CD4-positive, CD25-positive, alpha-beta regulatory T cell (primary cell): Measurements from ENCODE around the gene CTTNBP2NL. TPM values are rescaled to one million over a fixed set of nuclear protein-coding genes. Genes with fewer than 3 reads are reported as not detected.
A peak's percentile ranks its signal among the peaks of the same experiment; 100 is the strongest.
"Not testable (repeated sequence)": the region's sequence is repeated elsewhere in the genome, so short reads cannot be mapped to it uniquely, and the experiment has no call there.

ENCODE experiments used
- ATAC-seq, 2 donors: fragments of 150-1000 bp; cut with Tn5 transposase; one replicate each; pipeline ENCODE4 v1.10.0; 2021; ENCODE audit warnings: low read depth in 2 of 2, moderate number of reproducible peaks in 2 of 2, moderate library complexity in 1 of 2
- DNase-seq, 3 donors: peaks; one replicate each; pipeline versions ENCODE4 v3.0.0 to v3.0.0-alpha.2; 2012 to 2022; ENCODE audit warnings: mixed read lengths in 1 of 3
- H3K27ac ChIP-seq: one replicate; pipeline ENCODE4 v1.7.0; 2013; ENCODE audit warnings: mild to moderate bottlenecking, low read length; ENCODE audit not compliant: insufficient read depth, poor library complexity, severe bottlenecking
- H3K27me3 ChIP-seq: one replicate; pipeline ENCODE4 v1.7.0; 2013; ENCODE audit warnings: low read length; ENCODE audit not compliant: control insufficient read depth, insufficient read depth
- H3K36me3 ChIP-seq: one replicate; pipeline ENCODE4 v1.7.0; 2013; ENCODE audit warnings: mild to moderate bottlenecking, low read length, moderate library complexity; ENCODE audit not compliant: control insufficient read depth, insufficient read depth
- H3K4me1 ChIP-seq: 2 replicates; pipeline ENCODE4 v1.7.0; 2013; ENCODE audit warnings: mild to moderate bottlenecking, low read length; ENCODE audit not compliant: insufficient read depth, control insufficient read depth, poor library complexity, severe bottlenecking
- H3K4me3 ChIP-seq: one replicate; pipeline ENCODE4 v1.7.0; 2013; ENCODE audit warnings: low read depth, mild to moderate bottlenecking, low read length, moderate library complexity
- H3K9me3 ChIP-seq, 2 experiments: 1 replicate in 1 of 2; 2 replicates in 1 of 2; pipeline ENCODE4 v1.7.0; 2013; ENCODE audit warnings: low read length in 2 of 2, mild to moderate bottlenecking in 1 of 2, moderate library complexity in 1 of 2; ENCODE audit not compliant: control insufficient read depth in 2 of 2
- H3K27ac Mint-ChIP-seq, 3 donors: one replicate each; pipeline ENCODE4 v1.8.0; 2020 to 2022; ENCODE audit warnings: mild to moderate bottlenecking in 3 of 3, mixed read lengths in 3 of 3, moderate library complexity in 2 of 3
- H3K27me3 Mint-ChIP-seq: one replicate; pipeline ENCODE4 v1.8.0; 2022; ENCODE audit warnings: mild to moderate bottlenecking, mixed read lengths
- H3K36me3 Mint-ChIP-seq: one replicate; pipeline ENCODE4 v1.8.0; 2020; ENCODE audit warnings: mixed read lengths
- H3K4me1 Mint-ChIP-seq, 4 donors: one replicate each; pipeline ENCODE4 v1.8.0; 2020 to 2022; ENCODE audit warnings: mixed read lengths in 4 of 4, mild to moderate bottlenecking in 1 of 4
- H3K4me3 Mint-ChIP-seq, 4 donors: one replicate each; pipeline ENCODE4 v1.8.0; 2020 to 2022; ENCODE audit warnings: mild to moderate bottlenecking in 4 of 4, mixed read lengths in 4 of 4, moderate library complexity in 3 of 4
- H3K9me3 Mint-ChIP-seq, 7 donors: one replicate each; pipeline ENCODE4 v1.8.0; 2020 to 2022; ENCODE audit warnings: mixed read lengths in 7 of 7, mild to moderate bottlenecking in 3 of 7, moderate library complexity in 2 of 7
- polyA plus RNA-seq, 4 donors: library from polyadenylated mRNA; unstranded; fragments of 300-500 nt; fragmentation: Illumina TruSeq; gene quantifications; one replicate each; pipeline ENCODE4 v1.2.3, GENCODE V29; 2021
- total RNA-seq: library from RNA; stranded (reverse); gene quantifications from one replicate; pipeline ENCODE4 v1.2.3, GENCODE V29; 2022

The CTTNBP2NL gene
- total and polyA plus RNA-seq, 5 donors from 2014 or later, result 0.72 to 7.4 (median 1.1) TPM

DNA sequence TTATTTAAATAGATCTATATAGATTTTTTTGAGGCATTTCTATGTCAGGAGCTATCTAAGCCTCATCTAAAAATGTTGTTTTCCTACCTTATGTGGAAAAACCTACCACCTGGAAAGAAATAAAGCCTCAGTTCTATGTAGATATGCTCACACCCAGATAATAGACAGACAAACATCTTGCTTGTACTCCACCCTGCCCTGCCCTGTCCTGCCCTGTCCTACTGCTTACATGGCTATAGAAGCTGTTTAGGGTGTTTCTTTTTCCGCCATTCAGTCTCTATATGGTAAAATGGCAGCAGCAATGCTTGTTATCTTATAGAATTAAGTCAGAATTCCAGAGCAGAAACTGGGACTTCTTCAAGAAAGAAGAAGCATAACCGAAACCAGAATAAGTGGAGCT, 13.4 kb downstream of the CTTNBP2NL start:
- Histone ChIP-seq H3K4me3 (no peak overlapping the region), H3K27ac (no peak overlapping the region), H3K9me3 (no peaks in the 10 kb centered on the region), H3K4me1 (no peaks in the 10 kb centered on the region), H3K27me3 (no peaks in the 10 kb centered on the region), H3K36me3 (no peaks in the 10 kb centered on the region)
- DNase-seq, result no peak
- H3K36me3 Mint-ChIP-seq, result no peaks in the 10 kb centered on the region
- H3K4me1 Mint-ChIP-seq, result peaks cover 0 to 5% (median 1%) of the 10 kb centered on the region in 4 donors
- H3K27me3 Mint-ChIP-seq, result no peaks in the 10 kb centered on the region
- no peak overlapping the region for H3K27ac Mint-ChIP-seq
- ATAC-seq, result no peak
- no peak overlapping the region for H3K4me3 Mint-ChIP-seq
- peaks cover 0 to 1% (median 0%) of the 10 kb centered on the region in 7 donors for H3K9me3 Mint-ChIP-seq

DNA sequence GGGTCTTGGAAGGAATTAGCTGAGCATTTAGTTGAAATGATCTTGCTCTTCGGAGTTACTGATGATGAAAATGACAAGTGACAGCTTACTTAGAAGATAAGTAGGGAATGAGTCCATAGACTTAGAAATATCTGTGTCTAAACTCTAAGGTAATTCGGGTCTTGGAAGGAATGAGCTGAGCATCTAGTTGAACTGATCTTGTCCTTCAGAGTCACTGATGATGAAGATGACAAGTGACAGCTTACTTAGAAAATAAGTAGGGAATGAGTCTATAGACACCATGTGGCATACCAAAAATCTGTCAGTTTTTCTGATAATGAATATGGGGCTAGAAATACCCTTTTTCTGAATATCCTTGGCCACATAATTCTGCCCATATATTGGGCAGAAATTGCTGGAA, 14.7 kb downstream of the CTTNBP2NL start:
- H3K27me3 Mint-ChIP-seq, result no peaks in the 10 kb centered on the region
- peaks cover 0 to 5% (median 1%) of the 10 kb centered on the region in 4 donors for H3K4me1 Mint-ChIP-seq
- H3K4me3 Mint-ChIP-seq, result no peak overlapping the region
- peak overlapping the region in 1 of 3 donors; percentile 19 for H3K27ac Mint-ChIP-seq
- H3K9me3 Mint-ChIP-seq, result peaks cover 0 to 1% (median 0%) of the 10 kb centered on the region in 7 donors
- H3K4me3 ChIP-seq, result no peak overlapping the region
- no peak for DNase-seq
- no peaks in the 10 kb centered on the region for H3K4me1 ChIP-seq
- no peaks in the 10 kb centered on the region for H3K27me3 ChIP-seq
- no peaks in the 10 kb centered on the region for H3K36me3 ChIP-seq
- no peaks in the 10 kb centered on the region for H3K9me3 ChIP-seq
- no peaks in the 10 kb centered on the region for H3K36me3 Mint-ChIP-seq
- no peak for ATAC-seq
- no peak overlapping the region for H3K27ac ChIP-seq

DNA sequence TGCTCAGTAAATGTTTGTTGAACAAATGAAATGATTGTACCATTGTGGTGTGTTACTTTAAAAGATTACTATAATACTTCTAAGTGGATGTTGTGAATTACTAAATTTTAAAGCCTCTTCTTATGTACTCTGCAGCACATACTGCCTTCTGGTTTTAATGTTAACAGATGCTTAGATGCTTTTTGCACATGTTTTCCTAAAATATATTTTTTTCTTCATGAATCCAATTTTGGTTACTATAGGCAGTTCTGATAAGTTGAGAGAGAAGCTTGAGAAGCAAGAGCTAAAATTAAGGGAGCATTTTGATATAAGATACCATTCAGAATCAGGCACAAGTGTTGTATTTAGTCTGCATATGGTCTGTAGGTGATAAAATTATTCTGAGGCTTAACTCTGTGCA, 21.3 kb downstream of the CTTNBP2NL start:
- ATAC-seq, result no peak
- no peak overlapping the region for H3K27ac Mint-ChIP-seq
- H3K4me3 Mint-ChIP-seq, result no peak overlapping the region
- no peaks in the 10 kb centered on the region for H3K36me3 Mint-ChIP-seq
- no peak overlapping the region for H3K4me3 ChIP-seq
- no peaks in the 10 kb centered on the region for H3K27me3 ChIP-seq
- no peak overlapping the region for H3K27ac ChIP-seq
- H3K9me3 ChIP-seq, result no peaks in the 10 kb centered on the region
- DNase-seq, result no peak
- no peaks in the 10 kb centered on the region for H3K27me3 Mint-ChIP-seq
- no peaks in the 10 kb centered on the region for H3K36me3 ChIP-seq
- H3K4me1 ChIP-seq, result no peaks in the 10 kb centered on the region
- no peaks in the 10 kb centered on the region for H3K9me3 Mint-ChIP-seq
- H3K4me1 Mint-ChIP-seq, result peaks cover 0 to 5% (median 1%) of the 10 kb centered on the region in 4 donors

DNA sequence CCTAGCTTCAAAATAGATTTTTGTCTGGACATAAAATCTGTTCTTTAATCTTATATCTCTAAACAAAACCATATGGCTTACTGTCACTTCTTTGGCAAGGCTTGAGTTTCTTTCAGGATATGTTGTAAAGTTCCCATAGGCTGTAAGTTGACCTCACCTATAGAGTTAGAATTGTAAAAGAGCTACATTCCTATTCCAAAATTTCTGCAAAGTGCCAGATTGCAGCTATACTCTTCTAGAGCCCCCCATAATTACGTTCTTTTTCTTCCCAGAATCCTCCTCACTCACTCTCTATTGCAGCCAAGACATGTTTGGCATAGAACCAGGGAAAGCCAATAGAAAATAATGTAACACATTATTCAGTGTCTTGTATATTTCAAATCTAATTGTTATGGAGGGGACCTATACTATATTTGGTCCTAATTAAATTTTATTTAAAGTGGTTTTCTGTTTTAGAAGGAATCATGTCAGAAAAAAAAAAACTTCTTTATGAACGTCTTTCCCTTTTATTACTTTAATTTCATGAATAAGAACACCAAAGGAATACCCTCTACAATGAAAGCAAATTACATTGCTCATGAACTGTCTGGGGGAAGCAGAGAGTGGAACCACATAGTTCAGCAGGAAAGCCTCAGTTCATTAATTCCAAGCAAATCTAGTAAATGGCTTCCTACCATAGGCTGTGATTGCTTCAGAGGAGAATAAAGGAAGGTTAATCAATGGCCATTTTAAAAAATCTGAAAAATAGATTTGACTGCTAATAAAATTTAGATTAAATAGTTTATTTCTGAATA, 22.3 kb downstream of the CTTNBP2NL start:
- Histone ChIP-seq H3K9me3 (no peaks in the 10 kb centered on the region), H3K27me3 (no peaks in the 10 kb centered on the region), H3K4me1 (no peaks in the 10 kb centered on the region), H3K36me3 (no peaks in the 10 kb centered on the region), H3K4me3 (no peak overlapping the region), H3K27ac (no peak overlapping the region)
- no peak overlapping the region for H3K4me3 Mint-ChIP-seq
- DNase-seq (no peak), ATAC-seq (no peak)
- peaks cover 0 to 3% (median under 1%) of the 10 kb centered on the region in 4 donors for H3K4me1 Mint-ChIP-seq
- no peaks in the 10 kb centered on the region for H3K36me3 Mint-ChIP-seq
- no peaks in the 10 kb centered on the region for H3K9me3 Mint-ChIP-seq
- H3K27ac Mint-ChIP-seq, result no peak overlapping the region
- no peaks in the 10 kb centered on the region for H3K27me3 Mint-ChIP-seq

DNA sequence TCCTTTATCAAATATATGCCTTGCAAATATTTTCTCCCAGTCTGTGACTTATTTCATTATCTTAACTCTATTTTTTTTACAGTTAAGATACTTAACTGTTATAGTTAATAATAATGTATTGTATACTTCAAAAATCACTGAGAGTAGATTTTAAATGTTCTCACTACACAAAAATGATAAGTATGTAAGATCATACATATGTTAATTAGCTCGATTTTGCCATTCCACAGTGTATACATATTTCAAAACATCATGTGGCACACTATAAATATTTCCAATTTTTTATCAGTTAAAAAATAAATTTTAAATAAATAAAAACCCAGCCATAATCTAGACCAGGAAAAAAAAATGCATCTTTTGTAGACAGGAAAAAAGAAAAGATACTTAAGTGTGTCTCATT, 27.2 kb downstream of the CTTNBP2NL start:
- H3K27me3 ChIP-seq, result no peaks in the 10 kb centered on the region
- no peaks in the 10 kb centered on the region for H3K4me1 ChIP-seq
- H3K9me3 ChIP-seq, result no peaks in the 10 kb centered on the region
- no peaks in the 10 kb centered on the region for H3K4me1 Mint-ChIP-seq
- no peak overlapping the region for H3K27ac ChIP-seq
- peaks cover 0 to 2% (median 0%) of the 10 kb centered on the region in 7 donors for H3K9me3 Mint-ChIP-seq
- no peak overlapping the region for H3K4me3 Mint-ChIP-seq
- H3K36me3 ChIP-seq, result no peaks in the 10 kb centered on the region
- no peak overlapping the region for H3K4me3 ChIP-seq
- no peak overlapping the region for H3K27ac Mint-ChIP-seq
- H3K27me3 Mint-ChIP-seq, result no peaks in the 10 kb centered on the region
- DNase-seq, result no peak
- no peak for ATAC-seq
- H3K36me3 Mint-ChIP-seq, result no peaks in the 10 kb centered on the region

DNA sequence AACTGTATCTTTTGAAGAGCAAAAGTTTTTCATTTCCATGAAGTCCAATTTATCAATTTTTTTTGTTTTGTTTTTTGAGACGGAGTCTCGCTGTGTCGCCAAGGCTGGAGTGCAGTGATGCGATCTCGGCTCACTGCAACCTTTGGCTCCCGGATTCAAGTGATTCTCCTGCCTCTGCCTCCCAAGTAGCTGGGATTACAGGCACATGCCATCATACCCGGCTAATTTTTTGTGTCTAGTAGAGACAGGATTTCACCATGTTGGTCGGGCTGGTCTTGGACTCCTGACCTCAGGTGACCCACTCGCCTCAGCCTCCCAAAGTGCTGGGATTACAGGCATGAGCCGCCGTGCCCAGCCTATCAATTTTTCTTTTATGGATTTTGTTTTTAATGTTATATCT, 27.7 kb downstream of the CTTNBP2NL start:
- H3K27me3 Mint-ChIP-seq, H3K27ac Mint-ChIP-seq, H3K27ac ChIP-seq, H3K9me3 ChIP-seq, H3K36me3 ChIP-seq, H3K9me3 Mint-ChIP-seq, ATAC-seq, H3K4me3 ChIP-seq, H3K4me1 Mint-ChIP-seq, H3K27me3 ChIP-seq, DNase-seq, H3K4me1 ChIP-seq, H3K4me3 Mint-ChIP-seq, H3K36me3 Mint-ChIP-seq: not testable (repeated sequence)

DNA sequence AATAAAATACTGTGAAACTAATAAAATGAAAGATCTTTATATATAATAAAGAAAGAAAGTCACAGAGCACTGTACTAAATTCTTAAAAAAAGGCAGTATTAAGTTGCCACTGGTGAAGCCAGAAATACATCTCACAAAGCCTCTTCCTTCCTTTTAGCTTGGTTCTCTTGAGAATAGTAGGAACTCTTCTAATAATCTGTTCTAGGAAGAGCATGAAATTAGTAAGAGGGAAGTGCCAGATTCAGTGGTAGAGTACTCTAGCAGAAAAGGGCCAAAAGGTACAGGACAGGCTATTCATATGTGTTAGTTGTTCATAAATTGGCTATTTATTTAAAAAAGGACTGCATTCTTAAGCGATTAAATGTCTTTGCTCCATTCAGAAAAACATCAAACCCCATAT, 33.7 kb downstream of the CTTNBP2NL start:
- H3K36me3 ChIP-seq, result no peaks in the 10 kb centered on the region
- ATAC-seq (no peak), DNase-seq (no peak)
- no peaks in the 10 kb centered on the region for H3K4me1 ChIP-seq
- no peaks in the 10 kb centered on the region for H3K27me3 Mint-ChIP-seq
- no peaks in the 10 kb centered on the region for H3K9me3 ChIP-seq
- H3K27ac ChIP-seq, result no peak overlapping the region
- no peaks in the 10 kb centered on the region for H3K27me3 ChIP-seq
- H3K4me3 ChIP-seq, result no peak overlapping the region
- peaks cover 0 to 4% (median 0%) of the 10 kb centered on the region in 4 donors for H3K4me1 Mint-ChIP-seq
- H3K36me3 Mint-ChIP-seq, result no peaks in the 10 kb centered on the region
- H3K27ac Mint-ChIP-seq, result no peak overlapping the region
- peaks cover 0 to 2% (median 0%) of the 10 kb centered on the region in 7 donors for H3K9me3 Mint-ChIP-seq
- H3K4me3 Mint-ChIP-seq, result no peak overlapping the region

DNA sequence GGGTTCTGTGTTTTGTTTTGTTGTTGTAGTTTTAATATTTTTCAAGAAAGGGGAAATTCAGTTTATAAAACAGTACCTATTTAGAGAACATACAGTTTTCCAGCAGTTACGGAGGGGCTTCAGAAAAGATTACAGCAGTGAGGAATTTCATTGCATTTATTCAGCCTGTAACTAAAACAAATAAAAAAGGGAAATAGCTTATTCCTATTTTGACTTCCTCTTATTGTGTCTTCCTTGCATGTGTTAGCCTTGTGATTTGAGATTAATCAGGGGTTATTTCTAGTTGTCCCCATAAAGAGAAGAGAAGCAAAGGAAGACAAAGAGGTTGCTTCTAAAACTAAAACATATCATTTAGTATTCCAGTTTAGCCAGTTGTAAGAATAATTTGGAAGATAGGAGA, 35.0 kb downstream of the CTTNBP2NL start:
- Histone ChIP-seq H3K4me1 (no peaks in the 10 kb centered on the region), H3K9me3 (no peaks in the 10 kb centered on the region), H3K27me3 (no peaks in the 10 kb centered on the region), H3K27ac (no peak overlapping the region), H3K4me3 (no peak overlapping the region), H3K36me3 (no peaks in the 10 kb centered on the region)
- DNase-seq, result no peak
- Mint-ChIP-seq H3K27me3 (no peaks in the 10 kb centered on the region), H3K36me3 (no peaks in the 10 kb centered on the region), H3K27ac (no peak overlapping the region), H3K4me3 (no peak overlapping the region), H3K4me1 (peaks cover 0 to 4% (median 0%) of the 10 kb centered on the region in 4 donors), H3K9me3 (no peaks in the 10 kb centered on the region)
- ATAC-seq, result no peak
